Lower leg skin (tissue), 3 donors: ENCODE results near the gene SPTBN4.

ENCODE experiments used
- CTCF ChIP-seq, 3 donors: fragments of 450-650 bp; IDR thresholded peaks; one replicate each; pipeline ENCODE4 v1.5.1; 2016; ENCODE audit warnings: antibody characterized with exemption in 3 of 3, mild to moderate bottlenecking in 3 of 3, moderate library complexity in 2 of 3
- POLR2A ChIP-seq, 2 donors: fragments of 450-650 bp; IDR thresholded peaks; one replicate each; pipeline ENCODE4 v1.6.1; 2016 to 2017; ENCODE audit warnings: antibody characterized with exemption in 2 of 2, mild to moderate bottlenecking in 1 of 2, moderate library complexity in 1 of 2

GRCh38 chr19:40446263-40446784 is 20.5 kb upstream of the SPTBN4 start:
- TF ChIP-seq CTCF (IDR thresholded peaks at IDR 0.05) (no peak), POLR2A (IDR thresholded peaks at IDR 0.05) (no peak)
